NCI-H2196 (cell line): ENCODE results near the gene KIAA0930.

Experiments used
- DNase-seq: peaks from one replicate; lab custom pipeline; 2025; ENCODE audit not compliant: unreplicated experiment; lab: John Stamatoyannopoulos, UW

Gene KIAA0930

DNA sequence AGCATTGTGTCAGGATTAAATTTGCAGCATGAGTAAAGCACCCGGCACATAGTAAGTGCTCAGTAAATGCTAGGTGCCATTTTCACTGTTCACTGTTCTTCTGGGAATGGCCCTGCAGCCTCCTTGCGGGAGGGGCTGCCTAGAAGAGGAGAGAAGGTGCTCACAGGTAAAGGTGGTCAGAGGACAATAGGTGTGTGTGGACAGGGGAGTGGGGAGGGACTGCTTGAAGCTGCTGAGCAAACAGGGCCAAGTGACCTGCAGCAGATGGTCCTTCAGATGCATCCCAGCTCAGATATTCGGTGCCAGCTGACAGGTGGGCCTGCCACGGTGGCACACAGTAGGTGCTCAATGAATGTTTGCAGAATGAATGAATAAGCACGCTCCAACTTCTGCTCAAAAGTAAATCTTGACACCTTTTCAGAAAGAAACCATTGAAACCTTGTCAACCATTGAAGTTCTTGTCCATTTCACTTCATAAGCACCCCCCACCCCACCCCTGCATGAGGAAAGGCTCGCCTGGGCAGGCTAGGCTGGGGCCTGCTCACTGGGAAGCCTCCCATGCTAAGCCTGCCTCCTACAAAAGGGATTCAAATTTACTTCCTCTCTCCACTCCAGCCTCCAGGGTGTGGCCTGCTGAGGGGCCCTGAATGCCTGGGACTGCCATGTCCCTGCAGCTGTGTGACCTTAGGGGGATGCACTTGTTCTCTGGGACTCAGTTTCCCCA is 1.6 kb downstream of the KIAA0930 start:
- DNase-seq: no peak

DNA sequence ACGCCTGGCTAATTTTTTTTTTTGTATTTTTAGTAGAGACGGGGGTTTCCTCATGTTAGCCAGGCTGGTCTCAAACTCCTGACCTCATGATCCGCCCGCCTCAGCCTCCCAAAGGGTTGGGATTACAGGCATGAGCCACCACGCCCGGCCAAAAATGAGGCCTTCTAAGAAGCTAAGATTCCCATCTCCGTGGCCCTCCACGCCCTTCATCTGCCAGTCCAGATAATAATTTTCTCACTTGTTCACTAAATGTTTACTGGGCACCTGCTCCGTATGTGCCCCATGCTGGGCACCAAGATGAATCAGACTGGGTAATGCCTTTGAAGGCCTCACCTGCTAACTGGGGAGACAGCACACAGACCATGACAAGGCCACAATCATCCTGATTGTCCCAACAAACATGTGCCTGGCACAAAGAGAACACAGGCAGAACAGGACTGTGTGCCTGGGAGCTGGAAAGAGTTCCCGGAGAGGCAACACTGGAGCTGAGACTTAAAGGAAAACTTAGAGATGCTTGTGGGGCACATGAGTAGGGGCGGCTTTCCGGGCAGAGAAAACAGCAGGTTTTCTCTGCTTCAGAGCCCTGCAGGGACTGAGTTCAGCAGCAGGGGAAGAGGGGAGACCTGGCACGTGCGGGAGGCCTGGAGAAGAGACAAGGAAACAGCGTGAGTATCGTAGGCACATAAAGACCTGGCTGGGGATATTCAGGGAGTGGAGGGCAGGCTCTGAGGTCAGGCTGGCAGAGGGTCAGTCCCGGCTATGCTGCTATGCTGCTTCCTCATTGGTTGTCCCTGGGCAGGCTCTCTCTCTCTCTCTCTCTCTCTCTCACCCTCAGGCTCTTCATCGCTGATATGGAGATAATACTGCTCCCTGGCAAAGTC is 2.4 kb downstream of the KIAA0930 start:
- no peak for DNase-seq

DNA sequence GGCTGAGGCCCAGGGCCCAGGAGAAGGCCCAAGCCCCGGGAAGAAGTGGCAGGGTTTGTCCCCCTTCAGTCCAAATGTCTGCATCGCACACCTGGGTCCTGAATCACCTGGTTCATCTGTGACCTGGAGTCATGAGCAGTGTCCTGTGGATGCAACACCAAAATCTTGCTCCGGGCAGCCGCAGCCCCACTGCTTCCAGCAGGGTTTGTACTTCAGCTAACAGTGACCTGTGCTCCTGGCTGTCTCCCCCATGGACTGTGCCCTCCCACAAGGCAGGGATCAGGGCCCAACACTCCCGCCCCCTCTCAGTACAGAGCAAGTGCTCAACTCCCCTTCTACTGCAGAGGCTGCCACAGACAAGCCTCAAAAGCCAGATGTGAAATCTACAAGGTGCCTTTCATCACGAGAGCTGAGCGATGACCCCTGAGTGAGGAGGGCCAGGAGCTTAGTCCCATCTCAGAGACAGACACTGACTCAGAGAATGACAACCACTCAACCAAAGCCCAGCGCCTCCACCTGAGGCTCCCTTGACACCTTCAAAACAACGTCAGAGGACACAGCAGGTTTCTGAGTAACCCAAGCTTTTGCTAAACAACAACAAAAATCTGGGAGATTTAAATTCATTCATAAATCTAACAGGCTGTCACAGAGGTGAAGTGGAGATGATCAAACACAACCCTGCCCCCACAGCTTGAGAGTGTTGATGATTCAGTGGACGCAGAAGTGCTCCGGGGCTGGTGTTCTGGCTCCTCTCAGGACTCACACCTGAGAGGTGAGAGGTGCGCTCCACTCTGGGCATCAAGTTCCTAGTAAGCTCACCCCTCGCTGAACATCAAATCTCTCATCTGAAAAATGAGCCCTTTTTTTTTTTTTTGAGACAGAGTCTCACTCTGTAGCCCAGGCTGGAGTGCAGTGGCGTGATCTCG is 3.4 kb downstream of the KIAA0930 start:
- DNase-seq: no peak

DNA sequence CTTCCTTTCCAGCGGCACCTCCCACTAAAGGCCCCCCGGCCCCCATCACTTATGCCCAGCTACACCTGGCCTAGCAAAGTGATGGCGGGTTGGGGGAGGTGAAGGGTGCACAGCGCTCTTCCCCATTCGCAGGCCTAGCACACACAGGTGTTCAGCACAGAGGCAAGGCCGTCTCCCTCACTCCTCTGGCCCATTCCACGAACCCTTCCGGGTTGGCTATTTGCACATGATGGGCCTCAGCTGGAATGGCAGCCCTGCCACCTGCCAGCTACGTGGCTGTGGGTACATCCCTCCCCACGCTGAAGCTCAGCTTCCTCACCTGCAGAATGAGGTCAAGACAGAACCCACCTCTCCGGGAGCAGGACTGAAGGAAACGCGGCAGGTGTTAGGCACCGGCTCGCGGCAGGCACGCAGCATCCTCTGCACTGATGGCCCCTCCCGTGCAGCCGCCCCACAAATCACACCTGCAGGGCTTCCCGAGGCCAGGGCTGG is 4.8 kb downstream of the KIAA0930 start:
- peak; percentile 26 for DNase-seq

DNA sequence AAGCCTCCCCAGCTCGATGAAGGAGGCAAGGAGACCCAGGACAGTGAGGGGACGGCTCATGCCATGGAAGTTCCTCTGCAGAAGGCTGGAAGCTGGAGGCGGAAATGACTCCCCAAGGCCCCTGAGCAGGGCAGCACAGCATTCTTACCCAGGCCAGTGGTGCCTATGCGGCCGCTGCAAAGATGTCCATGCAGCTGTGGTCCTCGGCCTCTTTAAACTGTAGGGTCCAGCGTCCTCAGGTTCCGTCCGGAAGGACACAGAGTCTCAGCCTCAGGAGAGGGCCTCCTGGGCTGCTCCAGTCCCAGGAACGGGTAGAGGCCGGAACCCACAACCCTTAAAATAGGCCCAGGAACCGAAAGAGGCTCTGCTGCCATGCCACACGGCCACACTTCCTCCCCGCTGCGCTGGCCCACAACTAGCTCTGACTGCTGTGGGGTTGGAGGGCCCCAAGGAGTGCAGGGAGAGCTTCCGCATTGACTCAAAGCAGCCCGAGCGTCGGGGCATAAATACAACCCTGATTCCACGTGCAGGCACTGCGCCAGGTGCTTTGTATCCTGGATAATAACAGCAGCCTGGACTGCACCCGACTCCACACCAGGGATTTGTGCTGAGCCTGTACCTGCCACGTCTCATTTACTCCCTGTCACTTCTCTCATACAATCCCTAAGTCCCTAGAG is 5.5 kb downstream of the KIAA0930 start:
- no peak for DNase-seq

DNA sequence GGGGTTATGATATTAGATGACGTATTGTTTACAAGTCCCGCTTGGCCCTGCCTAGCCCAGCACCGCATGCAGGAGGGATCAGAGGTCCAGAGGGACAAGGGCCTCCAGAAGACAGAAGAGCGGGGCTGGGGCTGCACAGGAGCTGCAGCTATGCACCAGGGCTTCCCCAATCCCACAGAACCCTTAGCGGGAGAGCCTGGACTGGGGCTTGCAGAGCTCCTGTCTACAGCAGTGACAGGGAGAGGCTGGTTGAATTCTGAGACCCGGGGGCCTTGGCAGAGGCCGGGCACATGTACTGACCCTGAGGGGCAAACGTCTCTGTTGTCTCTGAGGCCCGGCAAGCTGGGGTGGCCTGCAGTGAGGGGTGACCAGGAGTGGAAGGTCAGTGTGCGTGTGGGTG is 6.9 kb downstream of the KIAA0930 start:
- no peak for DNase-seq

DNA sequence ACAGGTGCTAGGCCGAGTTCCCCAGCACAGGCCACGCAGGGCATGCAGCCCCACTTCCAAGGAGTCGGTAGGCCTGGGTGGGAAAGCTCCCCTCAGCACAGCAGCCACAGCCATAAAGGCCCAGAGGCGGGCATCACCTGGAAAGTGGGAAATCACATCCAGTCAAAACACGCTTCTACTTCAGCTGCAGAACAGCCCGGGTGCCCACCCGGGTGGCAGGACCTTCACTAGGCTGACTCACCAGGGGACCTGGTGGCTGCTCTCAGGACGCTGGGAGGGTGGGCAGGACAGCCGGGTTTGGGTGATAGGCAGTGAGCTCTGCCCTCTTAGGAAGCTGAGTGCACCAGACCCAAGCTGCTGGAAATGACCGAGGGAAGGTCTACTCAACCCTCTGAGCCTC is 7.3 kb downstream of the KIAA0930 start:
- no peak for DNase-seq

DNA sequence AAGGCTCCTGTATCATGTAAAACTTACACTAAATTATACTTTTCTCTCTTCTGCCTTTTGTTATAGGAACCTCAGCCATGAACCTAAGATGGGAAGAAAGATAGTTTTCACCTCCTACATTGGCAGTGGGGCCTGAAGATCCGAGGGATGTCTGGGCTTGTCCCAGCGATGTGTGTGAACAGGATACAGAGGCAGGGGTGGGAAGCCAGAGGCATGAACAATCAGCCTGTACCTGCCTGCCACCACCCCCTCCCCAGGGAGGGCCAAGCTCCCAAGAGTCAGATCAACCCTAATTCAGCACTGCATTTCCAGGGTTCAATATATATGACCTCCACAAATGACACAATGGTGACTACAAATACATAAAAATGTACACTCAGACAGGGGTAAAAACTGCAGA is 9.4 kb downstream of the KIAA0930 start:
- no peak for DNase-seq

DNA sequence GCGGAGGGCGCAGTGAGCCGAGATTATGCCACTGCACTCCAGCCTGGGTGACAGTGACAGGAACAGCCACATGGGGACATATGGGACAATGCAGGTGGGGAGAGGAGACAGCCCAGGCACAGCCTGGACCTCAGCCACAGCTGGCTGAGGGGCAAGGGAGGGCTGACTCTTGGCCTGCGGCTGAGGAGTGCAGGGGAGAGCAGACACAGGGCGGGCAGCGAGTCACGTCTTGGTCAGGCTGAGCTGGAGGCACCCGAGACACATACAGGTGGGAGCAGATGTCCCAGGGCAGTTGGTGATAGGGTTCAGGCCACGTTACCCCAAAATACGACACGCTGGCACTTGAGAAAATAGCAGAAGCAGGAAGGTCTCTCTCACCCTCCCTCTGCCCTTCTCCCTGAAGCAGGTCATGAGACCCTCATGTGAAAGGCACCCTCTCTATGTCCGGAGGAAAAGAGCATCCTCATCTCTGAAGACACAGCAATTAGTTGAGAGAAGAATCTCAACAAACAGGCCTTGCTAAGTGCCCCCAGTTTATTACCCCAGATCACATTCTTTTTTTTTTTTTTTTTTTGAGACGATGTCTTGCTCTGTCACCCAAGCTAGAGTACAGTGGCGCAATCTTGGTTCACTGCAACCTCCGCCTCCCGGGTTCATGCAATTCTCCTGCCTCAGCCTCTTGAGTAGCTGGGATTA is 10.5 kb downstream of the KIAA0930 start:
- DNase-seq: no peak

DNA sequence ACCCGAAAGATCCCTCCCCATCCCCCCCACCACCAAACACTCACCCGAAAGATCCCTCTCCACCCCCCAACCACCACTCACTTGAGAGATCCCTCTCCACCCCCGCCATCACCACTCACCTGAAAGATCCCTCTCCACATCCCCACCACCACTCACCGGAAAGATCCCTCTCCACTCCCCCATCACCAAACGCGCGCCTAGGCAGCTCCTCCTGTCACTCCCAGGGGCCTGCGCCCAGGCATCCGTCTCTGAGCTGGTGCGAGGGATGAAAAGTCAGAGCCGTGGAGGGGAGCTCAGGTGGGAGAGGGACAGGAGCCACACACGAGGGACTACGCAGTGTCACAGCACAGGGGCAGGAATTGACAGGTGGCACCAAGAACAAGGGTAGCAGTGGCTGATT is 11.5 kb downstream of the KIAA0930 start:
- no peak for DNase-seq

DNA sequence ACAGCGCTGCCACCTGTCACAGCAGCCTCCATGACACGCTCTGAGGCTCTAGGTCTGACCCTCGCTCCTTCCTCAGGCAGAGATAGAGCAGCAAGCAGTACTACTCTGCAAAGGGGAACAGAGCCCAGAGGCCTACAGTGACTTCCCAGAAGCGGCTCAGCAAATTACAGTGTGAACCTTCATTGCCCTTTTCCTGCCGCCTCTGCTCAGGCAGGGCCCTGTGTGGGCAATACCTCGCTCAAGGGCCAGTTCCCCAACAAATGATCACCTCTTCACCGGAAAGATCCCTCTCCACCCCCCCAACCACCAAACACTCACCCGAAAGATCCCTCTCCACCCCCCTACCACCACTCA is 12.3 kb downstream of the KIAA0930 start:
- no peak for DNase-seq

DNA sequence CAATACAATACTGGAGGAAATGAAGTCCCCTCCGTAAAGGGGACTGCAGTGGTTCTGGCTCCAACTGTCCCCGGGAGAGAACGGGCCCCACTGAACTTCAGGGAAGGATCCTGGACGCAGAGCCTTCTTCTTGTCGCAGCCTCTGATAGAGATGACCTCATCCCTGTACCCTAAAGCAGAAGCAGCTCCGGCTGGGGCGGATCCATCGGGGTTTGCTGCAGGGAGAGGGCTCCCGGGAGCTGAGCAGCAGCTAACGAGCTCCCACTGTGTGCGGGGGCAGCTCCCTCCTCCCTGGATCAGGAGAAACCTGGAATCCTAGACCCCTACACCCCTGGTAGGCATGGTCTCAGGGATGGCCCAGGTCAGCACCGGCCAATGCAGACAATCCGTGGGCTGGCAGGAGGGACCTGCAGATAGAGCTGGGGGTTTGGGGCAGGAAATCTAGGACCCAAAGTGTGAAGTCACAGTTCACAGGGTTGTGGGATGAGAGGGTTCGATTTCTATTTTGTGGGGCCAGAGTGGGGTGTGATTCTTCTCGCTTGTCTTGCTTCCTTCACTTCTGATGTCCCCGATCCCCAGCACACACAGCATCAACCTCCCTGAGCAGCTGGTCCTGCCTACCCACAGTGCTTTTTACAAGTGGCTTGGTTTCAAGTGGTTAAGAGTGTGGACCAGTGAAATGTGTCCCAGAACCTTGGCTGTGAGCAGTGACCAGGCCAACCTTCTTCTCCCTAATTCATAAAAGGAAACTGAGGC is 12.9 kb downstream of the KIAA0930 start:
- no peak for DNase-seq

DNA sequence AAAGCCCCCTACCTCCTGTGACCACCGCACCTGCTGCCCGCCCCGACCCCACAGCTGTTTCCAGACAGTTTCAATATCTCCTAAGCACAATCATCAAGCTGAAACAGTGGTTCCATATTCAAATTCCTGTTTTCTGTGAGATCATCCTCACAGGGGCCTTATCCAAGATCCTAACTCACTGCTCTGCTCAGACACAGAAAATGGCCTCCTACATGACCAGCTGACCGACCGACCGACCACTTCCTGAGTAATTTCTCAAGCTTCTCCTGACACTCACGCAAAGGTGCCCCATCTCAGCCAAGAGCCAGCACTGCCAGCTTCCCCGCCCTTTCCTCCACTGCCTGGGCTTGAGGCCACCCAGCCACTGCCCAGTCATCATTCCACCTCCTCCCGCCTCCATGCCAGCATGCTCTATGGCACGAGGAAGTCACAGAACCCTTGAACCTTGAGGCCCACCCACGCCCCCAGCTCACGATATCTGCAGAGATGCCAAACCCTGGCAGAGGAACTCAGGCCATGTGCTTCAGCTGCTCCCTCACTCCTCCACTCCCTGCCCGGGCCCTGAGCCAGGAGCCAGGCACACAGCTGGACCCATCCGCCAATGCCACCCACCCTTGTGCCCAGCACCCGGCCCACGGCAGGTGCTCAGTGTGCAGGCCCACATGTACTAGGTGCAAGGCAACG is 14.0 kb downstream of the KIAA0930 start:
- DNase-seq: peak; percentile 87

DNA sequence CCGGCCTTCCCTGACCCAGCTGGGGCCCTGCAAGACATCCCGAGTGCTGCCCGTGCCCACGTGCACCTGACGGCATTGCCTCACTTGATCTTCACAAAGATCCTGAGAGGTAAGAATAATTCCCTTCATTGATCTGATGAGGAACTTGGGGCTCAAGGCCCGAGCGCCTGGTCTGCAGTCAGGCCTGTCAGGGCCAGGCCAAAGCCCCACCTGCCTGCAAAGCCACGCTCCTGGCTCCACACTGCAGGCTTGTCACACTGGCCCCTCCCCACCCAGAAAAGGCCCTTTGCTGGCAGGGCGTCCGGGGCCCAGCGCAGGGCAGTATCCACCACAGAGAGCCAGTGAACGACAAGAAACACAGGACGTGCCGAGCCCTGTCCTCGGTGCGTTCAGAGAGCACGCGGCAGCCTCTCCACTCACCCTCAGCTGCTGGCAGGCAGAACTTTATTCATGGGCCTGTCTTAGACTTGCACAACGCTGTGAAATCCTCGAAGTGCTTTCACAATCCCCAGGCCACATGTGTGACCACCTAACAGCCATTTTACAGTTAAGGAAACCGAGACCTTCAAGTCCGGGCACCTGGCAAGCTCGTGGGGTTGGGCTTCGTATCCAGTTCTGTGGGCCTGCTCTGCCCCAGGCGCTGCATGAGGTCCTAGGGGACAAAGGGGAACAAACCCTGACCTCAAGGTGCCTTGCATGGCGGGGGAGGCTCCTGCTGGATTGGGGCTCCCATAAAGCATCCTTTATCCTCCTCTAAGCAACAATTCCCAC is 14.8 kb downstream of the KIAA0930 start:
- no peak for DNase-seq

DNA sequence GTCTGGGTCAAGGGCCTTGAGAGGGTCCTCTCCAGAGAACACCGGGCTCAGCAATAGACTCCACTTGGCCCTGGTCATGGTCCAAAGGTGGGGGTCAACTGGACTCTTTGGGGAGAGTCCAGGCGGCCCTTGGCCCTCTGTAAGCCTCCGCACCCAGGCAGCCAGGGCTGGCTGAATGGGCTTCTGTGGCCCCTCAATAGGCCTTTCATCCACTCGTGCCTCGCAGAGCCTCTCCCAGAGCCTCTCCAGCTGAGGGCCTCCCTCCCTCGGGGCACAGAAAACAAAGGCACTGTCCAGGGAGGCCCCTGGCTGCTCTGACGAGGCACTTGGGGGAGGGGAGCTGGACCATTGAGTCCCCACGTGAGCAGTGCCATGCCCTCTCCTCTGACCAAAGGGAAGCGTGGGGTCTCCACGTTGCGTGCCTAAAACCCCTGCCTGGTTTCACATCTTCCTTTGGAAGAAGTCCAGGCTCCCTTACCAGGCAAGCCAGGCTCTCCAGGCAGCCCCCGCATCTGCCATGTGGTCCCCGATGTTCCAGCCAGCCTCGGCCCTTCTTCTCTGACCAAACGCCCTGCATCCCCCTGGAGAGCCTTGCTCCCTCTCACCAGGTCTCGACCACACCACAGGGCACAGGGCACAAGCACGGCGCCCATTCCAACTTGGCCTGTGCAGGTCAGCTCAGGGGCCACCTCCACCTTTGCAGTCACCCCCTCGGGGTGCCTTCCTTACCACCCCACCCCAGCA is 15.5 kb downstream of the KIAA0930 start:
- DNase-seq: no peak

DNA sequence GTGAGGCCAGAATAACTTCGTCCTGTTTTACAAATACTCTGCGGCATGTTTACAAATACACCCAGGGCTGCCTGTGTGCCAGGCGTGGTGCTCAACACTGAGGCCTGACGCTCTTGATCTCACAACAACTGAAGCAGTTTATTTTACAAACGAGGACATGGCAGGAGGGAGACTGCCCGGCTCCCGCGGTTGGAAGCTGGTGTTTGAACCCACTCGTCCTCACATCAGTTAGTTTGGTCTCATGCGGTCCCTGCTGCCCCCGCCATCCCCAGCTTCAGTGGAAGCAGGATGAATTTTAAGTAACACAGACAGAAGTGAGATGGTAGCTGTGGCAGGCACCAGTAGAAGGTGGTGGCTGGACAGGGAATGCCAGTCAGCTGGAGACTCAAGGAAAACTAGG is 16.4 kb downstream of the KIAA0930 start:
- DNase-seq: no peak
